Activated CD4-positive, alpha-beta T cell treated with anti-CD3 and anti-CD28 coated beads, Interleukin-2, amount 10 ng/mL, durations not matched to agents 7 days and 5 days (primary cell): Measurements from ENCODE around the gene DCPS. TPM values are rescaled to one million over a fixed set of nuclear protein-coding genes. Genes with fewer than 3 reads are reported as not detected.
"Not testable (repeated sequence)": the region's sequence is repeated elsewhere in the genome, so short reads cannot be mapped to it uniquely, and the experiment has no call there.

Source experiments
- CTCF ChIA-PET: fragments of 350-600 bp; sonication (Branson Sonifier 250); formaldehyde crosslinking; loops from one replicate; lab custom pipeline; 2021; ENCODE audit warnings: antibody characterized with exemption; lab: Charles Lee
- POLR2A ChIA-PET: fragments of 350-600 bp; sonication (Branson Sonifier 250); formaldehyde crosslinking; loops from one replicate; lab custom pipeline; 2021; ENCODE audit warnings: antibody characterized with exemption; lab: Charles Lee
- DNase-seq: peaks from one replicate; pipeline ENCODE4 v3.0.0-alpha.2; 2020
- H3K27ac Mint-ChIP-seq: one replicate; pipeline ENCODE4 v1.8.0; 2021; ENCODE audit warnings: mild to moderate bottlenecking, moderate library complexity, mixed read lengths
- H3K27me3 Mint-ChIP-seq: one replicate; pipeline ENCODE4 v1.8.0; 2021; ENCODE audit warnings: mixed read lengths
- H3K36me3 Mint-ChIP-seq: one replicate; pipeline ENCODE4 v1.8.0; 2021; ENCODE audit warnings: low read depth, mixed read lengths
- H3K4me1 Mint-ChIP-seq: one replicate; pipeline ENCODE4 v1.8.0; 2021; ENCODE audit warnings: mixed read lengths
- H3K4me3 Mint-ChIP-seq: one replicate; pipeline ENCODE4 v1.8.0; 2021; ENCODE audit warnings: mild to moderate bottlenecking, moderate library complexity, mixed read lengths
- H3K9me3 Mint-ChIP-seq: one replicate; pipeline ENCODE4 v1.8.0; 2021; ENCODE audit warnings: mixed read lengths
- total RNA-seq, 2 experiments: library from RNA; stranded (reverse); gene quantifications; one replicate each; pipeline ENCODE4 v1.2.3, GENCODE V29; 2021

Gene DCPS
- total RNA-seq, 2 experiments from 2014 or later = 33.1 to 33.5 TPM

DNA sequence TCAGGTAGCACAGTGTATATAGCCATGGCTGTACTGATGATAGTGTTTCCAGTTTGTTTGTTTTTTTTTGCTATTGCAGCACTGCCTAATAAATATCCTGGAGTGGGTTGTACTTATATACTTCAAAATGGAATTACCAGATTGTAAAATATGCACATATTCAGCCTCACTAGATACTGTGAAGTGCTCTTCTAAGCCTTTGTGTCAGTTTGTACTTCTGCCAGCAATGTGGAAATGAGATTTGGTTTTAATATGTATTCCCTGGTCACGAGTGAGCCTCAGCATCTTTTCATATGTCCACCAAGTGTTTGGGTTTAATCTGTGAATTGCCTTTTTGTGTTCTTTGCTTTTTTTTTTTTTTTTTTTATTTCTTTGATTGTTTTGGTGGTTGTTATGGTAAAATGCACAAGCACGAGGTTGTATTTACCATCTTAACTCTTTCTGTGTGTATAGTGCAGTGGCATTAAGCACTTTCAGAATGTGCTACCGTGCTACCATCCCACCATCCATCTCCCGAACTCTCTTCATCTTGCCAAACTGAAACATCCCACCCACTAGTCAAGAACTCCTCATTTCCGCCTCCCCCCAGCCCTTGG, 86.5 kb downstream of the DCPS start:
- CTCF ChIA-PET = no interaction called here
- POLR2A ChIA-PET = no interaction called here
- Mint-ChIP-seq H3K4me1 (peaks cover 10% of the 10 kb centered on the region), H3K27me3 (no peaks in the 10 kb centered on the region), H3K36me3 (no peaks in the 10 kb centered on the region), H3K9me3 (no peaks in the 10 kb centered on the region), H3K4me3 (no peak overlapping the region), H3K27ac (no peak overlapping the region)
- no peak for DNase-seq

DNA sequence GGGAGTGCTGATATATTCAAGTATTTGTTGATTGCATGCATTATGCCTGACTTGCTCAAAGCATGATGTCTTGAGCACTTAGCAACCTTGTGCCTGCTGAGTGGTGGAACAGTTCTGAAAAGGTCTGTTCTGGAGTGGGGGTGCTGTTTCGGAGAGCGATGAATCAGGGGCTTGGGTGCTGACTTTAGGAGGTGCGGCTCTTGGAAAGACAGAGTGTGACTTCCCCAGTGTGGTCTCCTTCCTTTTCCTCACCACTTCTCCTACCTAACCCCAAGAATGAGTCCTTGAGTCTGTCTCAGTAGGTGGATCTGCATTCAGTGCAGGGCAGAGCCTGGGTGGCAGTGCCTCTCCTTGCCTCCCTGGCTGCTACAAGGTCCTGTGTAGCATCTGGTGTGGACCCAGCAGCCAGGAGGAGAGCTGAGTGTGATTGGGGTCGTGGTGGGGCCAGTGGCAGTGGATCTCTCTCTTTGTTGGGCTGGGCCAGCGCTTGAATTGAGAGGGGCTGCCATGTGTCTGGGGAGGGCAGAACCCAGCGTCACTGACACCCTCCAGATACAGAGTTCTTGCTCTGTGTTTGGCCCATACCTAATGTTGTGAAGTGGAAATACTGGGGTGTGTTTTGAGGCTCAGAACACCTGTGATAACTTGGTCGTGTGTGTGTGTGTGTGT, 87.6 kb downstream of the DCPS start:
- Mint-ChIP-seq H3K27ac (no peak overlapping the region), H3K4me1 (peaks cover 10% of the 10 kb centered on the region), H3K36me3 (no peaks in the 10 kb centered on the region), H3K27me3 (no peaks in the 10 kb centered on the region), H3K4me3 (no peak overlapping the region), H3K9me3 (no peaks in the 10 kb centered on the region)
- CTCF ChIA-PET = interaction anchor here (1.8 kb wide), 1 partner anchor 11 kb away, joined by 4 read pairs; no protein-coding TSS in a partner anchor
- no peak for DNase-seq
- POLR2A ChIA-PET = no interaction called here

DNA sequence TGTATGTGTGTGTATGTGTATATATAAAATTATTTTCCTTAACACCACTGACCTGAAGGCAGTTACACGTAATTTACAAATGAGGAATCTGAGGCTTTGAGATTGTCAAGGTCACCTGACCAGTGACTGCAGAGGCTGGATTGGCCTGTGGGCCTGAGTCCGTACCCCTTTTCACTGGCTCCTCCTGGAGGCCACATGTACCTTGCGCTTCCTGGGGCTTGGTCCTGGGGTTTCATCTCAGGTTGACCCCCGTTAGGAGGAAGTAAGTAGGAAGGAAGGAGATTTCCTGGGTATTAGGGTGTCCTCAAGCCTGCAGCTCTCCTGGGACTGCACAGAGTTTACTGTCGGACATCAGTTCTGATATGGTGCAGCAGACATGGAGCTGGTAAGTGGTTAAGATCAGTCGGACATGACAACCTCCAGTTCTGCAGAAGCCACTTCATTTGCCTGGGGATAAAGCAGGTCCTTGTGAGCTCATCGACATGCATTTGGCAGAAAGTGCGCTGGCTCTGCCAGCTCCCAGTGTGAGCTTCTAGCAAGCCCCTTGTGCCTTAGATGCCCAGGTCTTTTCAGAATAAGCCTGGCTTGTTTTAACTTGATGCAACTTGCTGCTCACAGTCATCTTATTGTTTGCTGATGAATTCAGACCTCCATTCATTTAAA, 88.2 kb downstream of the DCPS start:
- H3K27me3 Mint-ChIP-seq = no peaks in the 10 kb centered on the region
- no peaks in the 10 kb centered on the region for H3K36me3 Mint-ChIP-seq

DNA sequence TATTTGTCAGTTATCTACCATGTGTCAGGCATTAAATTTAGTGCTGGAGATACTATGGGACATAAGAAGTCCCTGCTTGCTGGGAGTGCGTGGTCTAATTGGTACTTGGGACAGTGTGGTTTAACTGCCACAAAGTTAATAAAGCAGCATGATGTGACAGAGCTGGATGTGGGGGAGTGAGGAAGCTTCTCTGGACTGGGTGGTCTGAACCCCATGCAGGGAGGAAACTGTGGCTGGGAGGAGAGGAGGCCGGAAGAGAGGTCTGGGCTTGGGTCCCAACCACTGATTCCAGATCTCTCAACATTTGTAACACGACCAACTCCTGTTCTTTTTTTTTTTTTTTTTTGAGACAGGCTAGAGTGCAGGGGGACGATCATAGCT, 88.8 kb downstream of the DCPS start:
- H3K27ac Mint-ChIP-seq = no peak overlapping the region
- H3K27me3 Mint-ChIP-seq = no peaks in the 10 kb centered on the region
- H3K9me3 Mint-ChIP-seq = no peaks in the 10 kb centered on the region
- ChIA-PET POLR2A (no interaction called here), CTCF (interaction anchor here (0.7 to 1.8 kb wide), 2 partner anchors 10 to 449 kb away, joined by 4 read pairs; no protein-coding TSS in a partner anchor)
- DNase-seq = no peak
- H3K4me1 Mint-ChIP-seq = peaks cover 5% of the 10 kb centered on the region
- H3K36me3 Mint-ChIP-seq = no peaks in the 10 kb centered on the region
- H3K4me3 Mint-ChIP-seq = no peak overlapping the region

More for the DNA sequence above, 88.2 kb downstream of the DCPS start:
- ChIA-PET POLR2A (no interaction called here), CTCF (interaction anchor here (0.7 to 1.8 kb wide), 2 partner anchors 10 to 450 kb away, joined by 4 read pairs; no protein-coding TSS in a partner anchor)
- Mint-ChIP-seq H3K27ac (no peak overlapping the region), H3K4me3 (no peak overlapping the region), H3K4me1 (peaks cover 5% of the 10 kb centered on the region), H3K9me3 (no peaks in the 10 kb centered on the region)
- no peak for DNase-seq

DNA sequence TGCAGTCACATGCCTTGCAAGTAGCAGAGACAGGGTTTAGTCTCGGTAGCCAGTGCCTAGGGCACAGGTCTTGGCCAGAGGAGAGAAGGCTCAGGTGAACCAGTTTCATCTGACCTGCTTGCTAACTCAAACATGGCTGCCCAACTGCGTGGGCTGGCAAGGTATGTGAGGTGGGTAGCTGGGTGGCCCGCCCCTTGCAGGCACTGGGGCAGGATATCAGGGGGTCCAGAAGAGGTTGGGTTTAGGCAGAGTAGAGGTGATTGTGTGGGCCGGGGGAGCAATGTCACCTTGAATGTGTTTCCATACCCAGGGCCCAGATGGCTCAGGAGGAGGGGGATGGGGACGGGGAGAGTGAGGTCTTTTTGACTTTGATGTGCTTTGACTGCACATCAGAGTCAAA, 89.3 kb downstream of the DCPS start:
- Mint-ChIP-seq H3K27ac (no peak overlapping the region), H3K36me3 (no peaks in the 10 kb centered on the region)
- CTCF ChIA-PET = interaction anchor here (1.8 kb wide), 1 partner anchor 9 kb away, joined by 4 read pairs; no protein-coding TSS in a partner anchor

GRCh38 chr11:126394036-126394435, 90.2 kb downstream of the DCPS start:
- H3K27me3 Mint-ChIP-seq = no peaks in the 10 kb centered on the region
- H3K4me3 Mint-ChIP-seq = no peak overlapping the region
- H3K4me1 Mint-ChIP-seq = peaks cover 5% of the 10 kb centered on the region
- ChIA-PET CTCF (no interaction called here), POLR2A (no interaction called here)
- no peak overlapping the region for H3K27ac Mint-ChIP-seq
- H3K36me3 Mint-ChIP-seq = no peaks in the 10 kb centered on the region
- no peaks in the 10 kb centered on the region for H3K9me3 Mint-ChIP-seq
- DNase-seq = no peak

More for the DNA sequence above, 89.3 kb downstream of the DCPS start:
- no peaks in the 10 kb centered on the region for H3K9me3 Mint-ChIP-seq
- POLR2A ChIA-PET = no interaction called here
- H3K27me3 Mint-ChIP-seq = no peaks in the 10 kb centered on the region
- peaks cover 5% of the 10 kb centered on the region for H3K4me1 Mint-ChIP-seq
- no peak for DNase-seq
- no peak overlapping the region for H3K4me3 Mint-ChIP-seq

DNA sequence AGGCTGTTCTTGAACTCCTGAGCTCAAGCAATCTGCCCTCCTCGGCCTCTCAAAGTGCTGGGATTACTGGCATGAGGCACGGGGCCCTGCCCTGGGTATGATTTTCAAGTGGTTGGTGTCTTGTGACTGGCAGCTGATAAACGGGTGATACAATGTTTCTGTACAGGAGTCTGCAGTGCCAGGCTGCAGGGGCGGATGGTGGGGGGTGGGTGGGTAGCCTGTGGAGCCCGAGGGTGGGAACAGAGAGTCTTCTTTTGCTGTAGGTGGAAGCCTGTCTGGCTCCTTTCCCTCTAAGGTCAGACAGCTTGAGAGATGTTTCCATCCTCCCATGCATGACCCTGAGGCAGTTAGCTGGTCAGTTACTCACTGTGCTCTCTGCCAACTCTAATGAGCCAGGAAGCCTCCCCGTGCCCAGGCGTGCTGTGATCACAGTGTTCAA, 90.8 kb downstream of the DCPS start:
- H3K27me3 Mint-ChIP-seq, H3K4me3 Mint-ChIP-seq, H3K9me3 Mint-ChIP-seq, DNase-seq, POLR2A ChIA-PET, H3K27ac Mint-ChIP-seq, H3K36me3 Mint-ChIP-seq, H3K4me1 Mint-ChIP-seq, CTCF ChIA-PET: not testable (repeated sequence)

Other genes with a start within 250 kb of the DCPS start
- 1 to 10 TPM; 2.6 to 3.4 TPM for gene CDON, start 241.2 kb upstream of the DCPS start, total RNA-seq
- gene RPUSD4, start 92.4 kb upstream of the DCPS start, total RNA-seq = 10 to 100 TPM; 30.7 to 32.5 TPM
- 10 to 100 TPM in 1 of 2 experiments, 1 to 10 TPM in 1; 9.4 to 11.9 TPM for gene FAM118B, start 92.3 kb upstream of the DCPS start, total RNA-seq
- gene SRPRA, start 35.2 kb upstream of the DCPS start, total RNA-seq = 100 to 1,000 TPM; 107 to 110 TPM
- 10 to 100 TPM; 34.8 to 43.4 TPM for gene FOXRED1, start 34.9 kb upstream of the DCPS start, total RNA-seq
- gene TIRAP, start 21.0 kb upstream of the DCPS start, total RNA-seq = 10 to 100 TPM; 13.5 to 14.0 TPM
- 1 to 10 TPM; 7.5 to 7.6 TPM for gene ST3GAL4, start 51.6 kb downstream of the DCPS start, total RNA-seq